GM21786 (cell line): ENCODE data around the gene KCNK3.

Experiments
- ATAC-seq: cut with Tn5 transposase; IDR thresholded peaks from one replicate; pipeline ENCODE4 v1.9.1; 2021; ENCODE audit not compliant: unreplicated experiment

KCNK3 gene

GRCh38 chr2:26711457-26712161 is 19.1 kb downstream of the KCNK3 start:
- ATAC-seq, result no peak

GRCh38 chr2:26712486-26713465 is 20.3 kb downstream of the KCNK3 start:
- ATAC-seq, result no peak

- no peak for ATAC-seq
Measured at GRCh38 chr2:26715528-26716270, 23.2 kb downstream of the KCNK3 start.

GRCh38 chr2:26716340-26716739 is 23.8 kb downstream of the KCNK3 start:
- no peak for ATAC-seq

GRCh38 chr2:26716769-26717168 is 24.2 kb downstream of the KCNK3 start:
- ATAC-seq, result no peak

GRCh38 chr2:26717362-26717761 is 24.8 kb downstream of the KCNK3 start:
- no peak for ATAC-seq

- no peak for ATAC-seq
Measured at GRCh38 chr2:26718949-26719686, 26.6 kb downstream of the KCNK3 start.

- ATAC-seq, result no peak
Measured at GRCh38 chr2:26720322-26721114, 28.0 kb downstream of the KCNK3 start.

GRCh38 chr2:26721115-26722032 is 28.9 kb downstream of the KCNK3 start:
- ATAC-seq, result no peak

- no peak for ATAC-seq
Measured at GRCh38 chr2:26722328-26722727, 29.8 kb downstream of the KCNK3 start.

- no peak for ATAC-seq
Measured at GRCh38 chr2:26722911-26723310, 30.4 kb downstream of the KCNK3 start.

GRCh38 chr2:26723475-26723874 is 31.0 kb downstream of the KCNK3 start:
- no peak for ATAC-seq

- no peak for ATAC-seq
Measured at GRCh38 chr2:26723991-26724750, 31.6 kb downstream of the KCNK3 start.

GRCh38 chr2:26724784-26725520 is 32.4 kb downstream of the KCNK3 start:
- no peak for ATAC-seq

- ATAC-seq, result no peak
Measured at GRCh38 chr2:26725521-26725820, 32.9 kb downstream of the KCNK3 start.

GRCh38 chr2:26726228-26726627 is 33.7 kb downstream of the KCNK3 start:
- no peak for ATAC-seq
